Measurements from ENCODE around the gene APOBEC3F. TPM values are rescaled to one million over a fixed set of nuclear protein-coding genes. Genes with fewer than 3 reads are reported as not detected.

The APOBEC3F gene
- total RNA-seq, 1 experiment from 2014 or later: 8.9 TPM

- Histone ChIP-seq H3K4ac (ENCODE audit: low read depth, low read length) (no peak overlapping the region), H4K20me1 (ENCODE audit: control insufficient read depth, insufficient read depth, insufficient read length) (peaks cover 2% of the 10 kb centered on the region), H4K5ac (ENCODE audit: insufficient read length, low read depth, low read length) (no peak overlapping the region), H3K79me1 (ENCODE audit: insufficient read depth, low read depth, low read length, poor library complexity, severe bottlenecking) (no peaks in the 10 kb centered on the region), H3K79me2 (ENCODE audit: insufficient read depth, low read length) (no peaks in the 10 kb centered on the region), H2BK12ac (ENCODE audit: insufficient read length, low read depth, low read length) (no peak overlapping the region), H2AFZ (ENCODE audit: low read length) (no peak overlapping the region), H2BK120ac (ENCODE audit: low read depth, low read length, poor library complexity, severe bottlenecking) (no peak overlapping the region), H4K8ac (replicated peaks; ENCODE audit: insufficient read length, low read depth, low read length) (no peak overlapping the region), H3K56ac (ENCODE audit: insufficient read length, low read depth, low read length) (no peak overlapping the region), H3T11ph (ENCODE audit: low read length) (no peak overlapping the region), H3K9ac (ENCODE audit: extremely low read depth, insufficient read length, low read length) (no peak overlapping the region), H2BK15ac (ENCODE audit: low read depth, low read length) (no peak overlapping the region), H3K27me3 (ENCODE audit: insufficient read depth, low read length) (no peaks in the 10 kb centered on the region), H3K4me1 (ENCODE audit: insufficient read depth, low read length) (no peaks in the 10 kb centered on the region; the same call in 1 of the 2 replicates), H4K91ac (ENCODE audit: insufficient read length, low read depth, low read length) (no peak overlapping the region), H2BK5ac (ENCODE audit: insufficient read length, low read length) (no peak overlapping the region), H3K23ac (ENCODE audit: insufficient read length, low read depth, low read length) (no peak overlapping the region), H3K4me2 (ENCODE audit: insufficient read depth, insufficient read length, low read length) (no peak overlapping the region), H3K9me3 (ENCODE audit: control insufficient read depth, low read depth, low read length) (no peaks in the 10 kb centered on the region), H3K18ac (ENCODE audit: insufficient read length, low read depth, low read length) (no peak overlapping the region), H3K23me2 (ENCODE audit: insufficient read length, low read depth, low read length, poor library complexity, severe bottlenecking) (no peaks in the 10 kb centered on the region), H2BK20ac (ENCODE audit: low read depth, low read length, poor library complexity, severe bottlenecking) (no peak overlapping the region), H2AK5ac (ENCODE audit: insufficient read length, low read length) (no peak overlapping the region), H3K27ac (ENCODE audit: insufficient read length, low read depth, low read length) (no peak overlapping the region), H3K14ac (ENCODE audit: insufficient read depth, low read length) (no peak overlapping the region)
- no CpG with 5 or more reads among the region's 3 CpGs for WGBS (ENCODE audit: extremely low coverage, insufficient read length, low lambda C conversion rate)
- no peak for DNase-seq
- Mint-ChIP-seq H3K4me3 (no peak overlapping the region), H3K27ac (no peak overlapping the region), H3K9me3 (no peaks in the 10 kb centered on the region; a peak in 1 of 5 replicates), H3K36me3 (ENCODE audit: insufficient read depth in 1 of 3, low read depth in 3 of 3) (no peaks in the 10 kb centered on the region), H3K4me1 (peaks cover 28 to 39% of the 10 kb centered on the region in 2 experiments), H3K27me3 (ENCODE audit: low read depth) (peaks cover 9% of the 10 kb centered on the region)
- TF ChIP-seq CTCF (conservative IDR thresholded peaks at IDR 0.05): no peak
These were observed 55.3 kb downstream of the APOBEC3F start for GRCh38 chr22:39095971-39096370.

Data from H9 (cell line).